Activated naive CD4-positive, alpha-beta T cell treated with anti-CD3 and anti-CD28 coated beads for 36 hours (primary cell): ENCODE results near the gene ADAM8. TPM values are rescaled to one million over a fixed set of nuclear protein-coding genes. Genes with fewer than 3 reads are reported as not detected.
A peak's percentile ranks its signal among the peaks of the same experiment; 100 is the strongest.

ENCODE experiments used
- CTCF ChIA-PET: fragments of 350-600 bp; sonication (Branson Sonifier 250); formaldehyde crosslinking; loops from one replicate; lab custom pipeline; 2021; ENCODE audit warnings: antibody characterized with exemption; lab: Charles Lee
- DNase-seq: peaks from one replicate; pipeline ENCODE4 v3.0.0-alpha.2; 2020
- H3K27ac Mint-ChIP-seq: one replicate; pipeline ENCODE4 v1.8.0; 2021; ENCODE audit warnings: mild to moderate bottlenecking, mixed read lengths
- H3K27me3 Mint-ChIP-seq: one replicate; pipeline ENCODE4 v1.8.0; 2021; ENCODE audit warnings: low read depth, mixed read lengths
- H3K36me3 Mint-ChIP-seq: one replicate; pipeline ENCODE4 v1.8.0; 2021; ENCODE audit warnings: low read depth, mixed read lengths
- H3K4me1 Mint-ChIP-seq: one replicate; pipeline ENCODE4 v1.8.0; 2021; ENCODE audit warnings: low read depth, mixed read lengths
- H3K4me3 Mint-ChIP-seq: one replicate; pipeline ENCODE4 v1.8.0; 2021; ENCODE audit warnings: mild to moderate bottlenecking, moderate library complexity, mixed read lengths
- H3K9me3 Mint-ChIP-seq: one replicate; pipeline ENCODE4 v1.8.0; 2021; ENCODE audit warnings: mixed read lengths
- intact Hi-C: fragments of 100-400 bp; cut with micrococcal nuclease; formaldehyde crosslinking; loops from one replicate; pipeline ENCODE4 v1.15.1; 2023
- total RNA-seq, 2 experiments: library from RNA; stranded (reverse); gene quantifications; one replicate each; pipeline ENCODE4 v1.2.3, GENCODE V29; 2021

Gene ADAM8
- total RNA-seq, 2 experiments from 2014 or later: 112 to 120 TPM

- H3K4me3 Mint-ChIP-seq: peak overlapping the region; percentile 98
- peak; percentile 95 for DNase-seq
- no peaks in the 10 kb centered on the region for H3K27me3 Mint-ChIP-seq
- intact Hi-C loops: loop anchor here (1.0 to 10.0 kb wide), 5 partner anchors 49 to 403 kb away; partner anchors contain the start of gene PAOX
- CTCF ChIA-PET: interaction anchor here (0.6 to 2.1 kb wide), 20 partner anchors 10 to 403 kb away, joined by 3 to 12 read pairs (median 4); partner anchors contain the start of gene ADAM8
- H3K27ac Mint-ChIP-seq: peak overlapping the region; percentile 98
- H3K4me1 Mint-ChIP-seq: peaks cover 26% of the 10 kb centered on the region
- H3K9me3 Mint-ChIP-seq: no peaks in the 10 kb centered on the region
- peaks cover 16% of the 10 kb centered on the region for H3K36me3 Mint-ChIP-seq
Observed at GRCh38 chr10:133307776-133308420, 31.2 kb upstream of the ADAM8 start.

DNA sequence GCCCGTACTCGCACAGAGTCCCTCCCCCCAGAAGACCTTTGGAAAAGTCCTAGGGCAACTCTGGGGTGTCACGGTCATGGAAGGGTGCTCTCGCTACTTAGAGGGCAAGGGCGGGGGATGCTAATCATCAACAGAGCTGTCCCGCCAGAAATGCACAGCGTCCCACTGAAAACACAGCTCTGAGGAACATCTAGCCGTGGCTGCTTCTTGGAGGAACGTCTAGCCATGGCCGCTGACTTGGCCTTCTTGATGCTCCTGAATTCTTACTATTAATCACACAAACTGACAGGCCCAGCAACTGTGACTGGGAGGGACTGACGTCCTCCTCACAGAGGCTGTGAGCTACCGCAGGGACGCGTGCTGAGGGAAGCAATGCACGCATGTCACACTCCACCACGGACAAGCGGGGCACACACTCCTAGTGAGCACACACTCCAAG is 30.3 kb upstream of the ADAM8 start:
- no peaks in the 10 kb centered on the region for H3K9me3 Mint-ChIP-seq
- DNase-seq: no peak
- intact Hi-C loops: loop anchor here (10.0 kb wide), 1 partner anchor 402 kb away; no protein-coding TSS in a partner anchor
- no peaks in the 10 kb centered on the region for H3K27me3 Mint-ChIP-seq
- peak overlapping the region; percentile 98 for H3K4me3 Mint-ChIP-seq
- peaks cover 26% of the 10 kb centered on the region for H3K4me1 Mint-ChIP-seq
- H3K36me3 Mint-ChIP-seq: peaks cover 20% of the 10 kb centered on the region
- CTCF ChIA-PET: interaction anchor here (0.9 to 2.1 kb wide), 15 partner anchors 11 to 402 kb away, joined by 3 to 12 read pairs (median 4); partner anchors contain the start of gene ADAM8
- H3K27ac Mint-ChIP-seq: peak overlapping the region; percentile 98

- no peak for DNase-seq
- Mint-ChIP-seq H3K36me3 (peaks cover 18% of the 10 kb centered on the region), H3K9me3 (no peaks in the 10 kb centered on the region), H3K27ac (no peak overlapping the region), H3K4me1 (peaks cover 26% of the 10 kb centered on the region), H3K27me3 (no peaks in the 10 kb centered on the region), H3K4me3 (no peak overlapping the region)
- CTCF ChIA-PET: interaction anchor here (1.3 kb wide), 1 partner anchor 21 kb away, joined by 3 read pairs; no protein-coding TSS in a partner anchor
- intact Hi-C loops: loop anchor here (10.0 kb wide), 1 partner anchor 401 kb away; no protein-coding TSS in a partner anchor
Observed at GRCh38 chr10:133306097-133306476, 29.4 kb upstream of the ADAM8 start.

GRCh38 chr10:133303206-133303605 is 26.5 kb upstream of the ADAM8 start:
- Mint-ChIP-seq H3K4me3 (no peak overlapping the region), H3K27ac (no peak overlapping the region), H3K9me3 (no peaks in the 10 kb centered on the region), H3K4me1 (peaks cover 26% of the 10 kb centered on the region), H3K36me3 (peaks cover 24% of the 10 kb centered on the region), H3K27me3 (no peaks in the 10 kb centered on the region)
- no peak for DNase-seq
- CTCF ChIA-PET: interaction anchor here (1.4 to 2.9 kb wide), 2 partner anchors 12 to 27 kb away, joined by 3 to 8 read pairs; no protein-coding TSS in a partner anchor
- intact Hi-C loops: loop anchor here (10.0 kb wide), 1 partner anchor 398 kb away; no protein-coding TSS in a partner anchor

DNA sequence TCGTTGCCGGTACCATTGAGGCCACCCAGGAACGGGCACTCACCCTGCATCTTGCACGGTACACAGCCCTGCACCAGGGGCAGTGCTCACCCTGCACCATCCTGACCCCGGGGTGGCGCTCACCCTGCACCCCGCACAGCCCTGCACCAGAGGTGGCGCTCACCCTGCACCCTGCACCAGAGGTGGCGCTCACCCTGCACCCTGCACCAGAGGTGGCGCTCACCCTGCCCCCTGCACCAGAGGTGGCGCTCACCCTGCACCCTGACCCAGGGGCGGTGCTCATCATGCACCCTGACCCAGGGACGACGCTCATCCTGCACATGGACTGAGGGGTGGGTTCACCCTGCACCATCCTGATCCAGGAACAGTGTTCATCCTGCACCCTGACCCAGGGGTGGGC is 25.6 kb upstream of the ADAM8 start:
- no peak overlapping the region for H3K27ac Mint-ChIP-seq
- intact Hi-C loops: loop anchor here (10.0 kb wide), 1 partner anchor 397 kb away; no protein-coding TSS in a partner anchor
- H3K36me3 Mint-ChIP-seq: peaks cover 23% of the 10 kb centered on the region
- no peaks in the 10 kb centered on the region for H3K27me3 Mint-ChIP-seq
- peaks cover 19% of the 10 kb centered on the region for H3K4me1 Mint-ChIP-seq
- CTCF ChIA-PET: interaction anchor here (2.9 kb wide), 1 partner anchor 13 kb away, joined by 8 read pairs; no protein-coding TSS in a partner anchor
- no peaks in the 10 kb centered on the region for H3K9me3 Mint-ChIP-seq
- no peak for DNase-seq
- no peak overlapping the region for H3K4me3 Mint-ChIP-seq

DNA sequence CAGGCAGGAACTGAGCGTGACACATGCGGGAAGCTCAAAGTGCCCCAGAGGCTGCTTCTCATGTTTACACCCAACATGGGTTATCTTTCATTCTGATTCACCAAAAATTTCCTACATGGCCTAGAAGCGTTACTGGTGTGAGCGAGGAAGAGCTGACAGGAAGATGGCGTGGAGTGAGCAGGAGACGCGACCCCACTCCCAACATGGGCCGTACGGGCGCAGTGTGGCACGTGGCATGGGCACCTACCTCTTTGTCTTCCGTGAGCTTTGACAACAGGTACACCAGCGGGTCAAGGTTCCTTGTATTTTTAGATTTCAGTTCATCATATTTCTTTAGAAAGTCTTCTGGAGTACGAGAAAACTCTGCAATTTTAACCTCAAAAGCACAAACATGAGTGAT is 23.1 kb upstream of the ADAM8 start:
- Mint-ChIP-seq H3K36me3 (peaks cover 20% of the 10 kb centered on the region), H3K27me3 (no peaks in the 10 kb centered on the region), H3K4me3 (no peak overlapping the region), H3K9me3 (no peaks in the 10 kb centered on the region), H3K4me1 (peaks cover 5% of the 10 kb centered on the region), H3K27ac (no peak overlapping the region)
- DNase-seq: no peak
- CTCF ChIA-PET: interaction anchor here (0.7 to 1.2 kb wide), 2 partner anchors 15 to 30 kb away, joined by 3 to 5 read pairs; no protein-coding TSS in a partner anchor
- intact Hi-C loops: loop anchor here (10.0 kb wide), 1 partner anchor 395 kb away; no protein-coding TSS in a partner anchor

DNA sequence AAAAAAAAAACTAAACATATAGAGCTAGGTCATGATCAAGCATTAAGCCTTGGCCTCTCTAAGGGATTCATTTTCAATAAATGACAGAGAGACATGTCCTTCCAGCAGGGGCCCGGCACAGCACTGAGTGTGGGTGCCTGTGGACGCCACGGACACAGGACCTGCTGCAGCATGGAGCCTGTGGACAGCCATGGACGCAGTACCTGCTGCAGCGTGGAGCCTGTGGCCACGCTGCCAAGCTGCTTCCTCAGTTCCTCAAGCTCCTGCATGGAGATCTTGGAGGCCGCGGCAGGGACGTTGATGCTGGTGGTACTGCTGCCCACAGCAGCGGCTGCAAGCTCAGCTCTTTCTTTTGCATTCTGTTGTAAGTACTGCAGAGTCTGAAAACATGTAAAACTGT is 22.6 kb upstream of the ADAM8 start:
- peaks cover 23% of the 10 kb centered on the region for H3K36me3 Mint-ChIP-seq
- no peak overlapping the region for H3K27ac Mint-ChIP-seq
- intact Hi-C loops: no loop called here
- H3K27me3 Mint-ChIP-seq: no peaks in the 10 kb centered on the region
- H3K9me3 Mint-ChIP-seq: no peaks in the 10 kb centered on the region
- CTCF ChIA-PET: interaction anchor here (1.2 kb wide), 2 partner anchors 16 to 30 kb away, joined by 3 to 5 read pairs; no protein-coding TSS in a partner anchor
- peaks cover 2% of the 10 kb centered on the region for H3K4me1 Mint-ChIP-seq
- DNase-seq: no peak
- H3K4me3 Mint-ChIP-seq: no peak overlapping the region

- Mint-ChIP-seq H3K4me1 (peaks cover 4% of the 10 kb centered on the region), H3K36me3 (peaks cover 23% of the 10 kb centered on the region), H3K27ac (no peak overlapping the region), H3K27me3 (no peaks in the 10 kb centered on the region), H3K4me3 (no peak overlapping the region), H3K9me3 (no peaks in the 10 kb centered on the region)
- intact Hi-C loops: no loop called here
- DNase-seq: no peak
- CTCF ChIA-PET: interaction anchor here (1.1 to 1.2 kb wide), 3 partner anchors 10 to 31 kb away, joined by 3 to 5 read pairs (median 3); no protein-coding TSS in a partner anchor
Observed at GRCh38 chr10:133298466-133298865, 21.8 kb upstream of the ADAM8 start.

DNA sequence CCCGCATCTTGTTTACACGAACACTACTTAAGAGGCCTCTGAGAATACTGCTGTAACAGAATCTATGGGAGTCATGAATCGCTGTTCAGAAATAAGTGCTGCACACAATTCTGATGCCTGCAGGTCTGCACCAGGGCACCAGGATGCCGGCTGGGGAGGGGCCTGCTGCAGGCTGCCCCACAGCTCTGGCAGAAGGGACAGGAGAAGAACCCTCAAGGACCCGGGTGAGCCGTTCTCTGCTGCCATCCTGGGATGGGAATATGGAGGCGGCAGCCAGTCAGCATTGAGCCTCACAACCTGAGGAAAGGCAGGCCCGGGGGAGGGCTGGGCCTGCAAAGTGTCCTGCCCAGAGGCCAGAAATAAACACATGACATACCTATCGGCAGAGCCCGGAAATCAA is 20.8 kb upstream of the ADAM8 start:
- no peaks in the 10 kb centered on the region for H3K9me3 Mint-ChIP-seq
- H3K36me3 Mint-ChIP-seq: peaks cover 21% of the 10 kb centered on the region
- H3K4me1 Mint-ChIP-seq: peaks cover 4% of the 10 kb centered on the region
- H3K4me3 Mint-ChIP-seq: no peak overlapping the region
- no peak overlapping the region for H3K27ac Mint-ChIP-seq
- no peaks in the 10 kb centered on the region for H3K27me3 Mint-ChIP-seq
- intact Hi-C loops: no loop called here
- no peak for DNase-seq
- CTCF ChIA-PET: interaction anchor here (0.5 kb wide), 1 partner anchor 294 kb away, joined by 3 read pairs; no protein-coding TSS in a partner anchor

DNA sequence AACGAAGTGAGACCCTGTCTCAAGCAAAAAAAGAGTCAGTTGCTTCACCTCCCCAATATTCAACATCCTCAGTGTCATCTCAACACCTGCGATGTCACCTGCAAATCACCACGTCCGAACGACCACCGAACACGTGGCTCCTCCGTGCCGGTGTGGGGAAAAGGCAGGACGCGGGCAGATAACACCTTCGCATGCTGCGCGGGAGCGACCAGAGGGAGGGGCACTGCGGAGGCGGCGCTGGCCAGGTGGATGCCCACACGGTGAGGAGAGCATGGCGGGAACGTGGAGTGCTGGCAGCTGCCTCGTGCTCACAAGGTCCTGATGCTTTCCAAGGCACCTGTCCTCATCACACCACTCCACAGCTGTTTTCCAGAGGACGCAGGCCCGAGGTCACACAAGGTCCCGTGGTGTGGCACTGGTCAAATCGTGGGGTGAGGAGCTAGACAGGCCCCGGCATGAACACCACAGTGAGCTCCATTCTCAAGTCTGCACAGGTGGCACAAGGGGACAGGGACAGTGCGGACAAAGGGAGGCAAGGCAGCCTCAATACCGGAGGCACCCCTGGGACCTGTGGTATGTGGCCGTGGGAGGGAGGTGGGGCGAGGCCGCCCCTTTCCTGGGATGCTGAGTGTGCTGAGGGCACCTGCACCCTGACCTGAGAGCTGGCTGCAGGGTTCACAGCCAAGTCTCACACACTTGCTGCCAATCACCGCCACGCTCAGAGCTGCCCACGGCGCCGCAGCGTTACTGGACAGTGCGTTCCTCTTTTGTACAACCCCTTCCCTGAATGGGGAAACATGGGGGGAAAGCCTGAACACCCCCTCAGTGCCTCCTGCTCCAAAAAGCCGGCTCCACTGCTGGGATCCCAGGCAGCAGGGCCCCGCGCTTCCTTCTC is 19.0 kb upstream of the ADAM8 start:
- no peak overlapping the region for H3K27ac Mint-ChIP-seq
- DNase-seq: no peak
- no peak overlapping the region for H3K4me3 Mint-ChIP-seq
- peaks cover 4% of the 10 kb centered on the region for H3K4me1 Mint-ChIP-seq
- peaks cover 20% of the 10 kb centered on the region for H3K36me3 Mint-ChIP-seq
- H3K9me3 Mint-ChIP-seq: no peaks in the 10 kb centered on the region
- intact Hi-C loops: no loop called here
- no peaks in the 10 kb centered on the region for H3K27me3 Mint-ChIP-seq
- CTCF ChIA-PET: interaction anchor here (1.0 to 1.1 kb wide), 2 partner anchors 12 to 143 kb away, joined by 3 read pairs; no protein-coding TSS in a partner anchor

DNA sequence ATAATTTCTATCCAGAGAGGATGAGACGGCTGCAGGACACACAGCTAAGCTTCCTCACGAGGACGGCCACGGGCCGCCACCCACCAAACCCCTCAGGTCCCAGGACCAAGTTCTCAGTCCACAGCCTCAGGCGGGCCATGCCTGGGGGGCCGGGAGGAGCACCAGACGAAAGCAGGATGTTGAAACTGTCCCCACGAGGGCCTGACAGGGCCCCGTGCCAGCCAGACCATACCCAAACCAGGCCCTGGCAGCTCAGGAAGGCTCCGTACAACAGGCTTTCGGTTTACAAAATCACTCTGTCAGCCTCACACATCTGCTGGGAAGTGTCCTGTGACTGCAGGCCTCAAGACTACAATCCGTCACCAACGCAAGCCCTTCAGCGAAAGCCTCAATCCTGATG is 17.5 kb upstream of the ADAM8 start:
- no peak overlapping the region for H3K4me3 Mint-ChIP-seq
- H3K9me3 Mint-ChIP-seq: no peaks in the 10 kb centered on the region
- H3K4me1 Mint-ChIP-seq: peaks cover 4% of the 10 kb centered on the region
- DNase-seq: no peak
- no peaks in the 10 kb centered on the region for H3K27me3 Mint-ChIP-seq
- CTCF ChIA-PET: no interaction called here
- no peak overlapping the region for H3K27ac Mint-ChIP-seq
- peaks cover 19% of the 10 kb centered on the region for H3K36me3 Mint-ChIP-seq
- intact Hi-C loops: no loop called here

GRCh38 chr10:133293810-133294119 is 17.1 kb upstream of the ADAM8 start:
- Mint-ChIP-seq H3K4me3 (no peak overlapping the region), H3K4me1 (peaks cover 4% of the 10 kb centered on the region)
- CTCF ChIA-PET: no interaction called here

More at GRCh38 chr10:133293810-133294119, 17.1 kb upstream of the ADAM8 start:
- no peaks in the 10 kb centered on the region for H3K9me3 Mint-ChIP-seq
- no peaks in the 10 kb centered on the region for H3K27me3 Mint-ChIP-seq
- intact Hi-C loops: no loop called here
- no peak for DNase-seq
- peaks cover 21% of the 10 kb centered on the region for H3K36me3 Mint-ChIP-seq
- H3K27ac Mint-ChIP-seq: no peak overlapping the region
